Hindlimb muscle (tissue), 1 donor: ENCODE data around the gene HCRTR2. TPM values are rescaled to one million over a fixed set of nuclear protein-coding genes. Genes with fewer than 3 reads are reported as not detected.
"Not testable (repeated sequence)": the region's sequence is repeated elsewhere in the genome, so short reads cannot be mapped to it uniquely, and the experiment has no call there.

Experiments
- DNase-seq: peaks from one replicate; pipeline ENCODE4 v3.0.0-alpha.2; 2013
- polyA plus RNA-seq: library from polyadenylated mRNA; unstranded; fragments of 120-200 nt; gene quantifications from one replicate; pipeline ENCODE4 v1.2.1, GENCODE V29; 2013; ENCODE audit not compliant: insufficient read length

HCRTR2 gene
- polyA plus RNA-seq, 1 donor: not detected

- no peak for DNase-seq
Measured at GRCh38 chr6:55220961-55221360, 46.6 kb downstream of the HCRTR2 start.

GRCh38 chr6:55227862-55228261 is 53.5 kb downstream of the HCRTR2 start:
- DNase-seq: no peak

- DNase-seq: no peak
Measured at GRCh38 chr6:55239099-55239498, 64.8 kb downstream of the HCRTR2 start.

GRCh38 chr6:55240975-55241605 is 66.8 kb downstream of the HCRTR2 start:
- not testable (repeated sequence) for DNase-seq

GRCh38 chr6:55250400-55250799 is 76.1 kb downstream of the HCRTR2 start:
- DNase-seq: no peak

GRCh38 chr6:55255113-55255512 is 80.8 kb downstream of the HCRTR2 start:
- no peak for DNase-seq

GRCh38 chr6:55260181-55260580 is 85.9 kb downstream of the HCRTR2 start:
- no peak for DNase-seq

GRCh38 chr6:55265409-55266114 is 91.2 kb downstream of the HCRTR2 start:
- no peak for DNase-seq

- no peak for DNase-seq
Measured at GRCh38 chr6:55266896-55267295, 92.6 kb downstream of the HCRTR2 start.

- DNase-seq: peak; percentile 72
Measured at GRCh38 chr6:55276745-55277530, 102.6 kb downstream of the HCRTR2 start.

- no peak for DNase-seq
Measured at GRCh38 chr6:55277646-55278045, 103.3 kb downstream of the HCRTR2 start.

GRCh38 chr6:55281215-55281614 is 106.9 kb downstream of the HCRTR2 start:
- DNase-seq: no peak

GRCh38 chr6:55282115-55282514 is 107.8 kb downstream of the HCRTR2 start:
- peak; percentile 15 for DNase-seq

- DNase-seq: no peak
Measured at GRCh38 chr6:55286824-55287223, 112.5 kb downstream of the HCRTR2 start.

- no peak for DNase-seq
Measured at GRCh38 chr6:55290736-55291135, 116.4 kb downstream of the HCRTR2 start.

- DNase-seq: no peak
Measured at GRCh38 chr6:55293116-55293515, 118.8 kb downstream of the HCRTR2 start.

- not testable (repeated sequence) for DNase-seq
Measured at GRCh38 chr6:55297214-55297613, 122.9 kb downstream of the HCRTR2 start.

GRCh38 chr6:55299286-55299985 is 125.1 kb downstream of the HCRTR2 start:
- no peak for DNase-seq

GRCh38 chr6:55304747-55305146 is 130.4 kb downstream of the HCRTR2 start:
- no peak for DNase-seq

- no peak for DNase-seq
Measured at GRCh38 chr6:55319961-55320695, 145.8 kb downstream of the HCRTR2 start.

- no peak for DNase-seq
Measured at GRCh38 chr6:55320696-55321086, 146.4 kb downstream of the HCRTR2 start.

- no peak for DNase-seq
Measured at GRCh38 chr6:55327169-55327568, 152.9 kb downstream of the HCRTR2 start, which contains the start of gene GFRAL. GFRAL (plus strand) TSS chr6:55327469; CDS start chr6:55327555, 86 bp downstream.
